Fibroblast of skin of left quadriceps (primary cell): ENCODE measurements around the gene IGSF9.

Experiments used
- DNase-seq, 2 experiments: peaks; one replicate each; pipeline ENCODE4 v3.0.0-alpha.2; 2013; ENCODE audit warnings: low read depth in 2 of 2

Gene IGSF9

GRCh38 chr1:159944623-159945455 lies 574 bp downstream of the IGSF9 start:
- DNase-seq: no peak

GRCh38 chr1:159943908-159944622 lies 1.3 kb downstream of the IGSF9 start:
- no peak for DNase-seq

- no peak for DNase-seq
Measured at GRCh38 chr1:159943278-159943640, 2.2 kb downstream of the IGSF9 start.

GRCh38 chr1:159942632-159943277 lies 2.7 kb downstream of the IGSF9 start:
- no peak for DNase-seq

- no peak for DNase-seq
Measured at GRCh38 chr1:159941591-159942560, 3.5 kb downstream of the IGSF9 start.

GRCh38 chr1:159941141-159941540 lies 4.3 kb downstream of the IGSF9 start:
- no peak for DNase-seq

GRCh38 chr1:159940006-159940620 lies 5.3 kb downstream of the IGSF9 start:
- DNase-seq: no peak

- DNase-seq: no peak
Measured at GRCh38 chr1:159939678-159940002, 5.8 kb downstream of the IGSF9 start.

- DNase-seq: no peak
Measured at GRCh38 chr1:159938905-159939677, 6.3 kb downstream of the IGSF9 start.

GRCh38 chr1:159938211-159938852 lies 7.1 kb downstream of the IGSF9 start:
- DNase-seq: no peak

- DNase-seq: no peak
Measured at GRCh38 chr1:159937054-159937750, 8.2 kb downstream of the IGSF9 start.

GRCh38 chr1:159936273-159936904 lies 9.0 kb downstream of the IGSF9 start:
- no peak for DNase-seq

- DNase-seq: no peak
Measured at GRCh38 chr1:159935719-159936272, 9.6 kb downstream of the IGSF9 start.

- no peak for DNase-seq
Measured at GRCh38 chr1:159935305-159935704, 10.1 kb downstream of the IGSF9 start.

GRCh38 chr1:159934136-159935039 lies 11.0 kb downstream of the IGSF9 start:
- DNase-seq: no peak

GRCh38 chr1:159933347-159933746 lies 12.1 kb downstream of the IGSF9 start:
- no peak for DNase-seq
